Liver (tissue), 3 donors: ENCODE data around the gene TAS2R16.

ENCODE experiments used
- GABPA ChIP-seq, 2 donors: IDR thresholded peaks in 1 of 2; conservative IDR thresholded peaks in 1 of 2; 2 replicates each; pipeline ENCODE4 v1.6.1; 2016; ENCODE audit warnings: antibody characterized with exemption in 2 of 2, mild to moderate bottlenecking in 1 of 2, moderate library complexity in 1 of 2
- HNF4A ChIP-seq, 2 donors: conservative IDR thresholded peaks; 2 replicates each; pipeline ENCODE4 v1.6.1; 2016; ENCODE audit warnings: antibody characterized with exemption in 2 of 2, mild to moderate bottlenecking in 2 of 2
- JUND ChIP-seq, 2 donors: IDR thresholded peaks; 2 replicates each; pipeline ENCODE4 v1.6.1; 2016; ENCODE audit warnings: antibody characterized with exemption in 2 of 2
- RAD21 ChIP-seq, 2 donors: IDR thresholded peaks; 2 replicates each; pipeline ENCODE4 v1.6.1; 2016; ENCODE audit warnings: antibody characterized with exemption in 2 of 2, mild to moderate bottlenecking in 2 of 2
- TAF1 ChIP-seq: conservative IDR thresholded peaks from 2 replicates; pipeline ENCODE4 v1.6.1; 2016; ENCODE audit warnings: antibody characterized with exemption, mild to moderate bottlenecking
- TF ChIP-seq, protein P1 (sequence below): fragments of 150-350 bp; IDR thresholded peaks from 2 replicates; pipeline ENCODE4 v1.5.1; 2017; ENCODE audit warnings: improper control_type of control experiment, low read depth, low read length; ENCODE audit not compliant: missing input control
- TF ChIP-seq, protein P2 (sequence below): IDR thresholded peaks from 2 replicates; pipeline ENCODE4 v1.6.1; 2016; ENCODE audit warnings: antibody characterized with exemption
- TF ChIP-seq, protein P3 (sequence below): IDR thresholded peaks from 2 replicates; pipeline ENCODE4 v1.6.1; 2016; ENCODE audit warnings: antibody characterized with exemption, mild to moderate bottlenecking
- donor health status: healthy.
- donor health status: healthy.

DNA sequence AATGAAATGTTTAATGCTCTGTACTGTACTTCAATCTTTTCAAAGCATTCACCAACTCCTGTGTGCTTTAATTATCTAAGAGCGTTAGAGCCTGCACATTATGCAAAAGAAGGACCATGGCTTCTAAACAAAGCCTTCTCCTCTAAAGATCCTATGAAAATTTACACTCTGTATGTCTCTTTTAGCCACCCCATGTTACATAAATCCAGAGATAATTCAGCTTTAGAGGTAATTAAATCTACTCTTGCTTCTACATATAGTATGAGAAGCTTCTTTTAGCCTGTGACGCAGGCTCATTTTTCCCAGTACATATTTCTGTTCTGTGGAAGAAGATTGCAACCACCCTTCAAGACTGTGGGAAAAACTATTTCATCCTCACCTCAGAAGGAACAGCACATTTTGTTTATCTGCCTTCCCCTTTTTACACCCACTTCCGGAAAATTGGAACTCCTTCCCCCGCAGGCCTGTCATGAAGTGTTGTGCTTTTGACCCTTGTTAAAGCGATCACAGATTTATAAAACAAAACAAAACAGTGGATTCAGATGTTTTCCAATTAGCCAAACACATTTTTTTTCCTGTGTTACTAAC, 8.1 kb upstream of the TAS2R16 start:
- TF ChIP-seq RAD21 (IDR thresholded peaks at IDR 0.05) (no peak), GABPA (IDR thresholded peaks at IDR 0.05 in 1 of 2, conservative IDR thresholded peaks at IDR 0.05 in 1 of 2) (no peak), JUND (IDR thresholded peaks at IDR 0.05) (no peak), HNF4A (conservative IDR thresholded peaks at IDR 0.05) (no peak), TAF1 (no peak)
- TF ChIP-seq, protein P1, sequence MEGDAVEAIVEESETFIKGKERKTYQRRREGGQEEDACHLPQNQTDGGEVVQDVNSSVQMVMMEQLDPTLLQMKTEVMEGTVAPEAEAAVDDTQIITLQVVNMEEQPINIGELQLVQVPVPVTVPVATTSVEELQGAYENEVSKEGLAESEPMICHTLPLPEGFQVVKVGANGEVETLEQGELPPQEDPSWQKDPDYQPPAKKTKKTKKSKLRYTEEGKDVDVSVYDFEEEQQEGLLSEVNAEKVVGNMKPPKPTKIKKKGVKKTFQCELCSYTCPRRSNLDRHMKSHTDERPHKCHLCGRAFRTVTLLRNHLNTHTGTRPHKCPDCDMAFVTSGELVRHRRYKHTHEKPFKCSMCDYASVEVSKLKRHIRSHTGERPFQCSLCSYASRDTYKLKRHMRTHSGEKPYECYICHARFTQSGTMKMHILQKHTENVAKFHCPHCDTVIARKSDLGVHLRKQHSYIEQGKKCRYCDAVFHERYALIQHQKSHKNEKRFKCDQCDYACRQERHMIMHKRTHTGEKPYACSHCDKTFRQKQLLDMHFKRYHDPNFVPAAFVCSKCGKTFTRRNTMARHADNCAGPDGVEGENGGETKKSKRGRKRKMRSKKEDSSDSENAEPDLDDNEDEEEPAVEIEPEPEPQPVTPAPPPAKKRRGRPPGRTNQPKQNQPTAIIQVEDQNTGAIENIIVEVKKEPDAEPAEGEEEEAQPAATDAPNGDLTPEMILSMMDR: no peak
- TF ChIP-seq, protein P2, sequence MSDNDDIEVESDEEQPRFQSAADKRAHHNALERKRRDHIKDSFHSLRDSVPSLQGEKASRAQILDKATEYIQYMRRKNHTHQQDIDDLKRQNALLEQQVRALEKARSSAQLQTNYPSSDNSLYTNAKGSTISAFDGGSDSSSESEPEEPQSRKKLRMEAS: no peak
- TF ChIP-seq, protein P3, sequence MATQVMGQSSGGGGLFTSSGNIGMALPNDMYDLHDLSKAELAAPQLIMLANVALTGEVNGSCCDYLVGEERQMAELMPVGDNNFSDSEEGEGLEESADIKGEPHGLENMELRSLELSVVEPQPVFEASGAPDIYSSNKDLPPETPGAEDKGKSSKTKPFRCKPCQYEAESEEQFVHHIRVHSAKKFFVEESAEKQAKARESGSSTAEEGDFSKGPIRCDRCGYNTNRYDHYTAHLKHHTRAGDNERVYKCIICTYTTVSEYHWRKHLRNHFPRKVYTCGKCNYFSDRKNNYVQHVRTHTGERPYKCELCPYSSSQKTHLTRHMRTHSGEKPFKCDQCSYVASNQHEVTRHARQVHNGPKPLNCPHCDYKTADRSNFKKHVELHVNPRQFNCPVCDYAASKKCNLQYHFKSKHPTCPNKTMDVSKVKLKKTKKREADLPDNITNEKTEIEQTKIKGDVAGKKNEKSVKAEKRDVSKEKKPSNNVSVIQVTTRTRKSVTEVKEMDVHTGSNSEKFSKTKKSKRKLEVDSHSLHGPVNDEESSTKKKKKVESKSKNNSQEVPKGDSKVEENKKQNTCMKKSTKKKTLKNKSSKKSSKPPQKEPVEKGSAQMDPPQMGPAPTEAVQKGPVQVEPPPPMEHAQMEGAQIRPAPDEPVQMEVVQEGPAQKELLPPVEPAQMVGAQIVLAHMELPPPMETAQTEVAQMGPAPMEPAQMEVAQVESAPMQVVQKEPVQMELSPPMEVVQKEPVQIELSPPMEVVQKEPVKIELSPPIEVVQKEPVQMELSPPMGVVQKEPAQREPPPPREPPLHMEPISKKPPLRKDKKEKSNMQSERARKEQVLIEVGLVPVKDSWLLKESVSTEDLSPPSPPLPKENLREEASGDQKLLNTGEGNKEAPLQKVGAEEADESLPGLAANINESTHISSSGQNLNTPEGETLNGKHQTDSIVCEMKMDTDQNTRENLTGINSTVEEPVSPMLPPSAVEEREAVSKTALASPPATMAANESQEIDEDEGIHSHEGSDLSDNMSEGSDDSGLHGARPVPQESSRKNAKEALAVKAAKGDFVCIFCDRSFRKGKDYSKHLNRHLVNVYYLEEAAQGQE: no peak
